Measurements from ENCODE around the gene SELENOP. TPM values are rescaled to one million over a fixed set of nuclear protein-coding genes. Genes with fewer than 3 reads are reported as not detected.

The SELENOP gene
- total and polyA plus RNA-seq, 2 of the 8 experiments (the other 6 are each of a cell fraction or from before 2014, with no cell fraction given), result 5.5 to 19.4 TPM

- no peak overlapping the region for H3K4ac ChIP-seq (replicated peaks; ENCODE audit: insufficient read length, low read depth, low read length)
- H3K4me2 ChIP-seq (ENCODE audit: insufficient read depth in 1 of 2, low read depth in 2 of 2, low read length in 2 of 2), result no peak overlapping the region
- no peak overlapping the region for H3K56ac ChIP-seq (replicated peaks; ENCODE audit: insufficient read length, low read depth, low read length)
- H2BK120ac ChIP-seq (replicated peaks; ENCODE audit: low read depth, low read length), result no peak overlapping the region
- DNase-seq (ENCODE audit: low read depth in 1 of 2, low spot score in 2 of 2), result no peak
- H3K4me1 ChIP-seq (replicated peaks in 1 of 4; ENCODE audit: control insufficient read depth in 3 of 4, insufficient read depth in 4 of 4, low read length in 3 of 4), result no peaks in the 10 kb centered on the region
- H2AK5ac ChIP-seq (ENCODE audit: low read depth, low read length), result no peak overlapping the region
- no peaks in the 10 kb centered on the region for H3K36me3 ChIP-seq (ENCODE audit: control insufficient read depth in 2 of 4, insufficient read depth in 4 of 4, low read length in 3 of 4)
- no peaks in the 10 kb centered on the region for H4K20me1 ChIP-seq (replicated peaks in 1 of 2; ENCODE audit: control insufficient read depth in 1 of 2, insufficient read depth in 2 of 2, low read length in 2 of 2)
- H3K9me3 ChIP-seq (ENCODE audit: insufficient read depth in 2 of 2, low read depth in 1 of 2, low read length in 1 of 2), result no peaks in the 10 kb centered on the region
- no peak for FAIRE-seq
- H2BK20ac ChIP-seq (ENCODE audit: low read length), result no peak overlapping the region
- no peak overlapping the region for H3K18ac ChIP-seq (ENCODE audit: extremely low read depth, low read length)
- H2BK15ac ChIP-seq (ENCODE audit: low read length), result no peak overlapping the region
- H3K14ac ChIP-seq (ENCODE audit: insufficient read length), result no peak overlapping the region
- CTCF ChIA-PET (ENCODE audit: partially characterized antibody), result interaction anchor here (1.0 kb wide), 1 partner anchor 59 kb away, joined by 3 read pairs; no protein-coding TSS in a partner anchor
- H4K5ac ChIP-seq (ENCODE audit: insufficient read length, low read depth, low read length), result no peak overlapping the region
- no peak overlapping the region for H2BK5ac ChIP-seq (ENCODE audit: low read depth, low read length)
- no peaks in the 10 kb centered on the region for H3K79me1 ChIP-seq (ENCODE audit: low read depth, low read length)
- H3K4me3 ChIP-seq (ENCODE audit: extremely low read depth in 1 of 4, insufficient read depth in 2 of 4, low read depth in 3 of 4, low read length in 4 of 4), result no peak overlapping the region
- POLR2A ChIA-PET (ENCODE audit: partially characterized antibody), result no interaction called here
- no peak overlapping the region for H2AFZ ChIP-seq (ENCODE audit: low read length)
- H2BK12ac ChIP-seq (ENCODE audit: low read depth, low read length), result no peak overlapping the region
- no peak overlapping the region for H3K27ac ChIP-seq (ENCODE audit: low read depth, low read length)
- H3K23ac ChIP-seq (ENCODE audit: insufficient read length), result no peak overlapping the region
- no peak overlapping the region for H4K91ac ChIP-seq (replicated peaks; ENCODE audit: insufficient read length, low read length)
- 96% methylated on average over 2 of the region's 2 CpGs; no CpG with 5 or more reads in 1 of the 2 experiments for WGBS, 2 experiments (ENCODE audit: extremely low coverage in 1 of 2, insufficient coverage in 1 of 2, insufficient read length in 1 of 2, insufficient replicate concordance in 2 of 2, low coverage in 1 of 2, low lambda C conversion rate in 2 of 2, missing lambda C conversion rate in 1 of 2)
- H3K79me2 ChIP-seq (ENCODE audit: control insufficient read depth in 1 of 2, insufficient read depth in 2 of 2, low read length in 2 of 2), result no peaks in the 10 kb centered on the region
- no peaks in the 10 kb centered on the region for H3K27me3 ChIP-seq (replicated peaks in 1 of 4; ENCODE audit: control insufficient read depth in 3 of 4, extremely low read depth in 1 of 4, insufficient read depth in 3 of 4, low read length in 3 of 4)
- no peak overlapping the region for H4K8ac ChIP-seq (ENCODE audit: extremely low read depth, insufficient read depth, low read length)
- no peaks in the 10 kb centered on the region; the same call in 1 of the 2 replicates for H3K23me2 ChIP-seq (ENCODE audit: low read depth, low read length)
- no peak overlapping the region for H3K9ac ChIP-seq (replicated peaks in 1 of 4; ENCODE audit: extremely low read depth in 1 of 4, low read depth in 3 of 4, low read length in 3 of 4)
- TF ChIP-seq KDM1A (IDR thresholded peaks at IDR 0.05; ENCODE audit: borderline replicate concordance, low read length), result no peak
- TF ChIP-seq FOSL1 (IDR thresholded peaks at IDR 0.05; ENCODE audit: insufficient read depth, low read depth, low read length), result no peak
- no peak for TF ChIP-seq SAP30 (IDR thresholded peaks at IDR 0.05; ENCODE audit: insufficient read depth, insufficient replicate concordance, low read length)
- no peak for TF ChIP-seq TBP (IDR thresholded peaks at IDR 0.05; ENCODE audit: low read depth, low read length)
Observed at GRCh38 chr5:42830924-42831323, 19.2 kb upstream of the SELENOP start.
